ENCODE measurements around the gene PCNP.
"Not testable (repeated sequence)": the region's sequence is repeated elsewhere in the genome, so short reads cannot be mapped to it uniquely, and the experiment has no call there.

The PCNP gene

GRCh38 chr3:101602731-101603130 lies 28.8 kb downstream of the PCNP start:
- H3K4me3 ChIP-seq (replicated peaks; ENCODE audit: low read depth, low read length) = no peak overlapping the region
- DNase-seq (ENCODE audit: low read depth) = no peak
- no peak for TF ChIP-seq CTCF (IDR thresholded peaks at IDR 0.05; ENCODE audit: low read length, missing control alignments)

DNA sequence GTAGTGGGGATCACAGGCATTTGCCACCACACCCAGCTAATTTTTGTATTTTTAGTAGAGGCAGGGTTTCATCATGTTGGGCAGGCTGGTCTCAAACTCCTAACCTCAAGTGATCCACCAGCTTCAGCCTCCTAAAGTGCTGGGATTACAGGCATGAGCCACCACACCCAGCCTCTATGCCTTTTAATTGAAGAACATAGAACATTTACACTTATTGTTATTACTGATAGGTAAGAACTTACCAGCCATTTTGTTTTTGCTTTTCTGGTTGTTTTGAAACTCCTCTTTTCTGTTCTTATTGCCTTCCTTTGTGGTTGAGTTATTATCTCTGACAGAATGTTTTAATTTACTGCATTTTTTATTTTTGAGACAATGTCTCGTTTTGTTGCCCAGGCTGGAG lies 29.2 kb downstream of the PCNP start:
- no peak overlapping the region for H3K4me3 ChIP-seq (replicated peaks; ENCODE audit: low read depth, low read length)
- DNase-seq (ENCODE audit: low read depth) = no peak
- TF ChIP-seq CTCF (IDR thresholded peaks at IDR 0.05; ENCODE audit: low read length, missing control alignments) = no peak

DNA sequence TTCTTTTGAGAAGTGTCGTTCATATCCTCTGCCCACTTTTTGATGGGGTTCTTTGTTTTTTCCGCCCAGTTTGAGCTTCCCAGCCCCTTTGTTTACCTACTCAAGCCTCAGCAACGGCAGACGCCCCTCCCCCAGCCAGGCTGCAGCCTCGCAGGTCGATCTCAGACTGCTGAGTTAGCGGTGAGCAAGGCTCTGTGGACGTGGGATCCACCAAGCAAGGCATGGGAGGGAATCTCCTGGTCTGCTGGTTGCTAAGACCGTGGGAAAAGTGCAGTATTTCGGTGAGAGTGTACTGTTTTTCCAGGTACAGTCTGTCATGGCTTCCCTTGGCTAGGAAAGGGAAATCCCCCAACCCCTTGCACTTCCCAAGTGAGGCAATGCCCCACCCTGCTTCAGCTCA lies 31.4 kb downstream of the PCNP start:
- not testable (repeated sequence) for H3K4me3 ChIP-seq (replicated peaks; ENCODE audit: low read depth, low read length); DNase-seq (ENCODE audit: low read depth)

DNA sequence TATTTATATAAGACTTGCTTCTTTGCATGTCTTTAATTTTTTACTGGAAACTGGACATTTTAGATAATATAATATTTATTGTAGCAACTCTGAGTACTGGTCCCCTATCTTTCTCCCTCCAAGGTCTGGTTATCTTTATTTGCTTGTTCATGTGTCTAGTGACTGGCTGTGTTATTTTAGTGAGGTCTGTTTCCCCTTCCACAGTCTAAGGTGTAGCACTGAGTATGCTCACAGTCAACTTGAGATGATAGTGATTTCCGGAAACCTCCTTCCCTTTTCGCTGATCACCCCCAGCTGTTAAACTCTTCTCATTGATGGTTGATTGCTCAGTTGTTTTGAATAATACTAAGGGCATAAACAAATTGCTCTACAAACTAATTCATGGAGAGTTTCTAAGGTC lies 37.0 kb downstream of the PCNP start:
- H3K4me3 ChIP-seq (replicated peaks; ENCODE audit: low read depth, low read length) = no peak overlapping the region
- no peak for DNase-seq (ENCODE audit: low read depth)
- TF ChIP-seq CTCF (IDR thresholded peaks at IDR 0.05; ENCODE audit: low read length, missing control alignments) = no peak

- H3K4me3 ChIP-seq (replicated peaks; ENCODE audit: low read depth, low read length); DNase-seq (ENCODE audit: low read depth): not testable (repeated sequence)
Observed at GRCh38 chr3:101613014-101613413, 39.0 kb downstream of the PCNP start.

DNA sequence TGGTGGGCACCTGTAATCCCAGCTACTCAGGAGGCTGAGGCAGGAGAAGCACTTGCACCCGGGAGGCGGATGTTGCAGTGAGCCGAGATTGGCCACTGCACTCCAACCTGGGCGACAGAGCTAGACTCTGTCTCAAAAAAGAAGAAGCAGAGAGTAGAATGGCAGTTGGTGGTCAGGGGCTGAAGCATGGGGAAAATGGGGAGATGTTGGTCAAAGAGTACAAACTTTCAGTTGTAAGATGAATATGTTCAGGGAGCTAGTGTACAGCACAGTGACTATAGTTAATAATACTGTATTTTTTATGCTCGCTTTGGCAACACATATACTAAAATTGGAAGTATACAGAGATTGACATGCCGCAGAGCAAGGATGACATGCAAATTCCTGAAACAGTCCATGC lies 41.5 kb downstream of the PCNP start:
- no peak overlapping the region for H3K4me3 ChIP-seq (replicated peaks; ENCODE audit: low read depth, low read length)
- DNase-seq (ENCODE audit: low read depth) = no peak
- no peak for TF ChIP-seq CTCF (IDR thresholded peaks at IDR 0.05; ENCODE audit: low read length, missing control alignments)

- DNase-seq (ENCODE audit: low read depth) = no peak
- H3K4me3 ChIP-seq (replicated peaks; ENCODE audit: low read depth, low read length) = no peak overlapping the region
- TF ChIP-seq CTCF (IDR thresholded peaks at IDR 0.05; ENCODE audit: low read length, missing control alignments) = no peak
Observed at GRCh38 chr3:101617478-101617877, 43.5 kb downstream of the PCNP start.

- no peak for TF ChIP-seq CTCF (IDR thresholded peaks at IDR 0.05; ENCODE audit: low read length, missing control alignments)
- H3K4me3 ChIP-seq (replicated peaks; ENCODE audit: low read depth, low read length) = no peak overlapping the region
- DNase-seq (ENCODE audit: low read depth) = no peak
Observed at GRCh38 chr3:101618726-101619125, 44.7 kb downstream of the PCNP start.

All from fibroblast of pulmonary artery (primary cell).